Measurements from ENCODE around the gene CRIP2.

GRCh38 chr14:105495990-105496830 is 21.6 kb downstream of the CRIP2 start:
- no peak for TF ChIP-seq CTCF (conservative IDR thresholded peaks at IDR 0.05; ENCODE audit: low read depth, low read length)
- TF ChIP-seq BHLHE40 (IDR thresholded peaks at IDR 0.05; ENCODE audit: low read depth, low read length), result no peak
- no peak for TF ChIP-seq CEBPB (IDR thresholded peaks at IDR 0.05; ENCODE audit: low read depth, low read length)
- TF ChIP-seq USF2 (IDR thresholded peaks at IDR 0.05; ENCODE audit: low read depth, low read length), result no peak
